Effector CD8-positive, alpha-beta T cell (primary cell): ENCODE data around the gene PPIL4.

ENCODE experiments used
- DNase-seq: peaks from one replicate; lab custom pipeline; 2025; lab: John Stamatoyannopoulos, UW

The PPIL4 gene

GRCh38 chr6:149459761-149460160, 86.1 kb downstream of the PPIL4 start:
- no peak for DNase-seq

GRCh38 chr6:149458806-149459205, 87.0 kb downstream of the PPIL4 start:
- no peak for DNase-seq

GRCh38 chr6:149458196-149458595, 87.6 kb downstream of the PPIL4 start:
- DNase-seq = no peak

- DNase-seq = no peak
Observed at GRCh38 chr6:149457316-149457884, 88.4 kb downstream of the PPIL4 start.

- DNase-seq = no peak
Observed at GRCh38 chr6:149456311-149457021, 89.4 kb downstream of the PPIL4 start.

GRCh38 chr6:149455031-149455732, 90.7 kb downstream of the PPIL4 start:
- no peak for DNase-seq
